Neural progenitor cell (in vitro differentiated cells): ENCODE data around the gene TRMT5. TPM values are rescaled to one million over a fixed set of nuclear protein-coding genes. Genes with fewer than 3 reads are reported as not detected.

Experiments used
- DNase-seq: peaks from one replicate; pipeline ENCODE4 v3.0.0-alpha.2; 2016; ENCODE audit warnings: low spot score
- H2AFZ ChIP-seq: fragments of 200-600 bp; sonication (generic); replicated peaks from 2 replicates; pipeline ENCODE4 v1.6.1; 2016; ENCODE audit warnings: antibody characterized with exemption
- H3F3A ChIP-seq: fragments of 200-600 bp; sonication (generic); 2 replicates; pipeline ENCODE4 v1.6.1; 2016; ENCODE audit warnings: antibody characterized with exemption, low read depth
- H3K27ac ChIP-seq: fragments of 200-600 bp; sonication (generic); 2 replicates; pipeline ENCODE4 v1.5.1; 2016; ENCODE audit warnings: mild to moderate bottlenecking
- H3K27me3 ChIP-seq: fragments of 200-600 bp; sonication (generic); 2 replicates; pipeline ENCODE4 v1.6.1; 2016; ENCODE audit warnings: mild to moderate bottlenecking, moderate library complexity
- H3K36me3 ChIP-seq: fragments of 200-600 bp; sonication (generic); 2 replicates; pipeline ENCODE4 v1.5.1; 2016
- H3K4me1 ChIP-seq: fragments of 200-600 bp; sonication (generic); 2 replicates; pipeline ENCODE4 v1.6.1; 2016; ENCODE audit warnings: mixed run types
- H3K4me2 ChIP-seq: fragments of 200-600 bp; sonication (generic); 2 replicates; pipeline ENCODE4 v1.6.1; 2016
- H3K4me3 ChIP-seq: fragments of 200-600 bp; sonication (generic); 2 replicates; pipeline ENCODE4 v1.5.1; 2016
- H3K79me2 ChIP-seq: fragments of 200-600 bp; sonication (generic); 2 replicates; pipeline ENCODE4 v1.6.1; 2016; ENCODE audit warnings: low read depth
- H3K9ac ChIP-seq: fragments of 200-600 bp; sonication (generic); 2 replicates; pipeline ENCODE4 v1.6.1; 2016
- H3K9me3 ChIP-seq: fragments of 200-600 bp; sonication (generic); 2 replicates; pipeline ENCODE4 v1.5.1; 2016; ENCODE audit warnings: low read depth
- H4K20me1 ChIP-seq: fragments of 200-600 bp; sonication (generic); 2 replicates; pipeline ENCODE4 v1.6.1; 2016; ENCODE audit warnings: low read depth
- H3K27ac Mint-ChIP-seq: 3 replicates; pipeline ENCODE4 v1.8.0; 2021; ENCODE audit warnings: mixed read lengths
- H3K27me3 Mint-ChIP-seq: 2 replicates; pipeline ENCODE4 v1.8.0; 2022; ENCODE audit warnings: low read depth, mild to moderate bottlenecking, inconsistent platforms, moderate library complexity, mixed read lengths; ENCODE audit not compliant: insufficient read depth
- H3K36me3 Mint-ChIP-seq: 3 replicates; pipeline ENCODE4 v1.8.0; 2021; ENCODE audit warnings: mixed read lengths
- H3K4me1 Mint-ChIP-seq: 3 replicates; pipeline ENCODE4 v1.8.0; 2021; ENCODE audit warnings: mixed read lengths
- H3K4me3 Mint-ChIP-seq: 3 replicates; pipeline ENCODE4 v1.8.0; 2021; ENCODE audit warnings: mild to moderate bottlenecking, moderate library complexity, mixed read lengths
- H3K9me3 Mint-ChIP-seq: 3 replicates; pipeline ENCODE4 v1.8.0; 2020; ENCODE audit warnings: mixed read lengths
- EZH2 ChIP-seq: fragments of 200-600 bp; sonication (generic); IDR thresholded peaks from 2 replicates; pipeline ENCODE4 v1.6.1; 2017; ENCODE audit warnings: antibody characterized with exemption, mild to moderate bottlenecking, moderate library complexity
- EZH2phosphoT487 ChIP-seq: fragments of 200-600 bp; sonication (generic); IDR thresholded peaks from 2 replicates; pipeline ENCODE4 v1.6.1; 2017; ENCODE audit warnings: antibody characterized with exemption
- total RNA-seq: library from RNA; depleted of rRNA; stranded (reverse); fragments of >200 nt; gene quantifications from 2 replicates; pipeline ENCODE4 v1.2.3, GENCODE V29; 2015; ENCODE audit warnings: low replicate concordance
- TF ChIP-seq, protein P1 (sequence below): fragments of 200-600 bp; sonication (generic); IDR thresholded peaks from 2 replicates; pipeline ENCODE4 v1.5.1; 2017; ENCODE audit warnings: antibody characterized with exemption, mild to moderate bottlenecking

The TRMT5 gene
- total RNA-seq, 1 donor from 2014 or later: 25.7 TPM

DNA sequence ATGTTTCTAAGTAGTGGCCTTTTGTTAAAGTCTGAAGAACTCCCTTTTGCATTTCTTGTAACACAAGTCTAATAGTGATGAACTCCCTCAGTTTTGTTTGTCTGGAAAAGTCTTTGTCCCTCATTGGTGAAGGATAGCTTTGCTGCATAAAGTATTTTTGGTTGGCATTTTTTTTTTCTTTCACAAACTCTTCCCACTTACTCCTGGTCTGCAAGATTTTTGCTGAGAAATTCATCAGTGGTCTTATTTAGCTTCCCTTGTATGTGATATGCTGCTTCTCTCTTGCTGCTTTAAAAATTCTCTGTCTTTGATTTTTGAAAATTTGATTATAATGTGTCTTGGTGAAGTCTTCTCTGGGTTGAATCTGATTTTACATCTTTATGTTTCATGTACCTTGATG lies 22.7 kb downstream of the TRMT5 start:
- Histone ChIP-seq H3K79me2 (peaks cover 6% of the 10 kb centered on the region), H3K36me3 (peaks cover 8% of the 10 kb centered on the region), H3K9me3 (peaks cover 4% of the 10 kb centered on the region), H3F3A (no peaks in the 10 kb centered on the region), H3K27me3 (no peaks in the 10 kb centered on the region), H3K4me2 (no peak overlapping the region), H3K9ac (no peak overlapping the region), H3K4me3 (no peak overlapping the region), H3K4me1 (no peaks in the 10 kb centered on the region), H3K27ac (no peak overlapping the region), H2AFZ (no peak overlapping the region), H4K20me1 (no peaks in the 10 kb centered on the region)
- Mint-ChIP-seq H3K4me3 (no peak overlapping the region), H3K9me3 (peaks cover 45% of the 10 kb centered on the region), H3K4me1 (no peaks in the 10 kb centered on the region), H3K36me3 (peaks cover 22% of the 10 kb centered on the region), H3K27ac (no peak overlapping the region), H3K27me3 (no peaks in the 10 kb centered on the region)
- DNase-seq: no peak
- no peak for TF ChIP-seq EZH2phosphoT487
- TF ChIP-seq, protein P1, sequence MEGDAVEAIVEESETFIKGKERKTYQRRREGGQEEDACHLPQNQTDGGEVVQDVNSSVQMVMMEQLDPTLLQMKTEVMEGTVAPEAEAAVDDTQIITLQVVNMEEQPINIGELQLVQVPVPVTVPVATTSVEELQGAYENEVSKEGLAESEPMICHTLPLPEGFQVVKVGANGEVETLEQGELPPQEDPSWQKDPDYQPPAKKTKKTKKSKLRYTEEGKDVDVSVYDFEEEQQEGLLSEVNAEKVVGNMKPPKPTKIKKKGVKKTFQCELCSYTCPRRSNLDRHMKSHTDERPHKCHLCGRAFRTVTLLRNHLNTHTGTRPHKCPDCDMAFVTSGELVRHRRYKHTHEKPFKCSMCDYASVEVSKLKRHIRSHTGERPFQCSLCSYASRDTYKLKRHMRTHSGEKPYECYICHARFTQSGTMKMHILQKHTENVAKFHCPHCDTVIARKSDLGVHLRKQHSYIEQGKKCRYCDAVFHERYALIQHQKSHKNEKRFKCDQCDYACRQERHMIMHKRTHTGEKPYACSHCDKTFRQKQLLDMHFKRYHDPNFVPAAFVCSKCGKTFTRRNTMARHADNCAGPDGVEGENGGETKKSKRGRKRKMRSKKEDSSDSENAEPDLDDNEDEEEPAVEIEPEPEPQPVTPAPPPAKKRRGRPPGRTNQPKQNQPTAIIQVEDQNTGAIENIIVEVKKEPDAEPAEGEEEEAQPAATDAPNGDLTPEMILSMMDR: no peak
- TF ChIP-seq EZH2: no peak

GRCh38 chr14:60956632-60957031 lies 24.2 kb downstream of the TRMT5 start:
- Histone ChIP-seq H3K4me1 (no peaks in the 10 kb centered on the region), H3K4me3 (no peak overlapping the region), H4K20me1 (no peaks in the 10 kb centered on the region), H3K36me3 (peaks cover 8% of the 10 kb centered on the region), H3K27ac (no peak overlapping the region), H3K9ac (no peak overlapping the region), H3F3A (no peaks in the 10 kb centered on the region), H2AFZ (no peak overlapping the region), H3K4me2 (no peak overlapping the region), H3K9me3 (peaks cover 4% of the 10 kb centered on the region), H3K27me3 (no peaks in the 10 kb centered on the region), H3K79me2 (peaks cover 6% of the 10 kb centered on the region)
- Mint-ChIP-seq H3K27ac (no peak overlapping the region), H3K4me1 (no peaks in the 10 kb centered on the region), H3K36me3 (peaks cover 22% of the 10 kb centered on the region), H3K4me3 (no peak overlapping the region), H3K27me3 (no peaks in the 10 kb centered on the region), H3K9me3 (peaks cover 45% of the 10 kb centered on the region)
- no peak for DNase-seq
- TF ChIP-seq EZH2: no peak
- no peak for TF ChIP-seq EZH2phosphoT487
- TF ChIP-seq, protein P1: no peak

DNA sequence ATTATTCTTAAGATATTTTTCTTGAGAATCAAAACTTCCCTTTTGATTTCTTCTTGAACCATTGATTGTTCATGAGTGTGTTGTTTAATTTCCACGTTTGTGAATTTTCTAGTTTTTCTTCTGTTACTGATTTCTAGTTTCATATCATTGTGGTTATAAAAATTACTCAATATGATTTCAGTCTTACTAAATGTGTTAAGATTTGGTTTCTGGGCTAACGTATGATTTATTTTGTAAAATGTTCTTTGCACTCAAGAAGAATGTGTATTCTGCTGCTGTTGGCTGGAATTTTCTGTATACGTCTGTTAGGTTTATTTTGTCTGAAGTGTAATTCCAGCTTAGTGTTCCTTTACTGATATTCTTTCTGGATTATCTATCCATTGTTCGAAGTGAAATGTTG lies 24.7 kb downstream of the TRMT5 start:
- Histone ChIP-seq H3K4me2 (no peak overlapping the region), H2AFZ (no peak overlapping the region), H3K9me3 (peaks cover 4% of the 10 kb centered on the region), H3K79me2 (peaks cover 6% of the 10 kb centered on the region), H3K27me3 (no peaks in the 10 kb centered on the region), H3K27ac (no peak overlapping the region), H4K20me1 (no peaks in the 10 kb centered on the region), H3K4me3 (no peak overlapping the region), H3F3A (no peaks in the 10 kb centered on the region), H3K4me1 (no peaks in the 10 kb centered on the region), H3K36me3 (peaks cover 8% of the 10 kb centered on the region), H3K9ac (no peak overlapping the region)
- Mint-ChIP-seq H3K27me3 (no peaks in the 10 kb centered on the region), H3K36me3 (peaks cover 20% of the 10 kb centered on the region), H3K27ac (no peak overlapping the region), H3K4me3 (no peak overlapping the region), H3K4me1 (no peaks in the 10 kb centered on the region), H3K9me3 (peaks cover 45% of the 10 kb centered on the region)
- no peak for DNase-seq
- TF ChIP-seq EZH2phosphoT487 (no peak), EZH2 (no peak)
- TF ChIP-seq, protein P1: no peak
